ENCODE data around the gene POTEC.
"Not testable (repeated sequence)": the region's sequence is repeated elsewhere in the genome, so short reads cannot be mapped to it uniquely, and the experiment has no call there.

The POTEC gene

DNA sequence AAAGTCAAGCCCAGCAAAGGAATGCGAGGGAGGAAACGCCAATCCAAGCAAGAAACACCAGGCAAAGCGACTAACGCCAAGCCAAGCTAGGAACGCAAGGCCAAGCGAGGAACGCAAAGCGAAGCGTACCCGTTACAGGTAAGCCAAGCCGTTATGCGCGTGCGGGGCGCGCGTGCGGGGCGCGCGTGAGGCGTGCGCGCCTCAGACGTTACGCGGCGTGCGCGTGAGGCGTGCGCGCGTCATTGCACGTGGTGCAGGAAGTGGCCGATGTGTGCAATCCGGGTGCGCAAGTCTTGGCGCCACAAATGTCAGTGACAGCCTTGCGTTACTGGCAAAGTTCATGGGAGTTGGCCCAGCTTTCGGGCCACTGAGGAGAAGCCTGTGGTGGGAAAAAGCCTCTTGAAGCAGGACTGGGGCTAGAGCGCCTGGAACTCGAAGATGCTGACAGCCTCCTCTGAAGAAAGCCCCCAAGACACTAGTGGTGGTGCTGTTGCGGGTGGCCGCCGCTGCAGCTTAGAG is at the start of gene POTEC:
Gene POTEC (minus strand): TSS at position 155 of the 519 bp plus-strand sequence. CDS start 454 bp downstream, outside the sequence.
- DNase-seq, result not testable (repeated sequence)

DNA sequence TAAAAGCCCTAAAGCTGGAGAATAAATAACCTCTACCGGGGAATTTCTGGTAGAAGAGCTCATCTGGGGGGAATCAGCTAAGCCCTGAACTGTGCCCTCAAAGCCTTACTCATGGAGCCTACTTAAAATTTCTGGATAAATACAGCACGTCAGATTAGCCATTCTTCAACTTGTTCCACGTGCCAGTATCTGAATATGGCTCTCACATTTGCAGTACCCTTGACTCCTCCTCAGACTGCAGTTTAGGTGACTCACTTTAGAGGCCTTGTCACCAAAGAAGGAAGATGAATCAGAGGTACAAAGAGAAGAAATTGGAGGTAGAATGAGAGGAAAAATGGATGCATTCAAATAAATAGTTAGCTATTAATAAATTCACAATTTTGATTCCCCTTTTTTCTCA is 34.6 kb upstream of the POTEC start:
- no peak for DNase-seq

DNA sequence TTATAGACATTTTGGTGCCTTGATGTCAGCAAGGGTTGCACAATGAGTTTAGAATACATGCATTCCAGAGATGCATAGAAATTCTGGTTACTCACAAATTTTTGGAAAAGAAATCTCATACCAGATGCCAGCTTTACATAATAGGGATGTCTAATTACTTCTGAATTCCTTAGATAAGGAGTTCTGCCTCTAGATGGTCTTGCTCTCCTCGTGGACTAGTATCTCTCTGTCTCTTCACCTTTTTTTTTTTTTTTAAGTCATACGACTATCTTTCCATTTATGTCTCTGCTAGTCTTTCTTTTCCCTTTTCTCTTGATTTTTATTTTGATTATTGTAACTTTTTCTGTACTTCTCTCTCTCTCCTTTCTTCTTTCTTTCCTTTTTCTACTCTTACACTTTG is 16.1 kb upstream of the POTEC start:
- not testable (repeated sequence) for DNase-seq

DNA sequence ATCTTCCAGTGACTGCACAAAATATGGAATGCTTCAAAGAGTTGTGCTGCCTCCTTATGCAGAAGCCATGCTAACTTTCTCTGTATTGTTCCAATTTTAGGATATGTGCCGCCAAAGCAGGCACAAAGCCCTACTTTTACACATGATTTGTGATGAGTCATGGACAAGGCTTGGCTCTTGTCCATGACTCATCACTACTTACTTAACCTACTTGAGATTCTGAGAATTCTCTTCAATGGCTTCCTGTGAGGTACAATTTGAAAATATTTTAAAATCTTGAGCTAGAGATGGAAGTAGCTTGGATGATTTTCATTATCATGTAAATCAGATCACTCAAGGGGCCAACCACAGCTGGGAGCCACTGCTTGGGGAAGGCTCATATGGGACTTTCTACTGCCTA is 11.7 kb downstream of the POTEC start:
- not testable (repeated sequence) for DNase-seq

DNA sequence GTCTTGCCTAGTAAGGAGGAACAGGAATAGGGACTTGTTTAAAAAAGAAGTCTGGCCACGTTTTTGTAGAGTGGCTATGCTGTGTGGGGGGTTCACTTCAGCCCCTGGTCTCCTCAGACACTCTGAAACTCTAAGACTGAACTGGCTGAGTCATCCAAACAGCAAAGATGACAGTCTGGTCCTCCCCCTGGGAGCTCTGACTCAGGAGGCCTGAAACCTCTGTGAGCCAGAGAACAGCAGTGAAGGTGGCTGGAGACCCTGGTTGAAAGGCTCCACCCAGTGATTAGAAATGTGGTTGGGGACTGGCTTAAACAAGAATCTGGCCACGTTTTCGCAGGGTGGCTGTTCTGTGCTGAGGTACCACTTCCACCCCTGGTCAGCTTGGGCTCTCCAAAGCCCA is 32.7 kb downstream of the POTEC start:
- DNase-seq, result not testable (repeated sequence)

DNA sequence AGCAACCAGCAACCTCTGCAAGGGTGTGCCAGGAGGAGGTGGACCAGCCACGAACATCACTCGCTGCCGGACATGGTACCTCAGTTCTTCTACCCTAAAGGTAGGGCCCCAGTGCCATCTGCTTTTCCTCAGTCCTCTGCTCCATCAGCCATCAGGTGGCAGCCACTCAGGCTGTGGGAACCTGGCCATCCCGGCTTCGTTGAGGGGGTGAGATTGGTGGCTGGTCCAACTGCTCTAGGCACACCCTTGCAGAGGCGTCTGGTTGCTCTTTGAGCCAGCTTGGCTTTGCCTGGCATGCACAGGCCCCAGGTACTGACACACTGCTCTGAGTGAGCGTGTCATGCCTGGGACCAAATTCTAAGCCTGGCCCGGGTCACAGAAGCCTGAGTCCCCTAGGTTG is 39.7 kb downstream of the POTEC start:
- DNase-seq, result not testable (repeated sequence)

DNA sequence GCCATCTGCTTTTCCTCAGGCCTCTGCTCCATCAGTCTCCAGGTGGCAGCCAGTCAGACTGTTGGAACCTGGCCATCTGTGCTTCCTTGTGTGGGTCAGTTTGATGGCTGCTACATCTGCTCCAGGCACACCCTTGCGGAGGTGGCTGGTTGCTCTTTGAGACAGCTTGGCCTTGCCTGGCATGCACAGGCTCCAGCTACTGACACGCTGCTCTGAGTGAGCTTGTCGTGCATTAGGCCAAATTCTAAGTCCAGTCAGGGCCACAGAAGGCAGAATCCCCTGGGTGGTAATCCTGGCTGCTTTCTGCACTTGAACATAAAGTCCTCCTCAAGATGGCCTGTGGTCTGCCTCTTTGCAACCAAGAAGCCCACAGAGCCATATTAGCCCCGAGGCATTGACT is 41.5 kb downstream of the POTEC start:
- not testable (repeated sequence) for DNase-seq

DNA sequence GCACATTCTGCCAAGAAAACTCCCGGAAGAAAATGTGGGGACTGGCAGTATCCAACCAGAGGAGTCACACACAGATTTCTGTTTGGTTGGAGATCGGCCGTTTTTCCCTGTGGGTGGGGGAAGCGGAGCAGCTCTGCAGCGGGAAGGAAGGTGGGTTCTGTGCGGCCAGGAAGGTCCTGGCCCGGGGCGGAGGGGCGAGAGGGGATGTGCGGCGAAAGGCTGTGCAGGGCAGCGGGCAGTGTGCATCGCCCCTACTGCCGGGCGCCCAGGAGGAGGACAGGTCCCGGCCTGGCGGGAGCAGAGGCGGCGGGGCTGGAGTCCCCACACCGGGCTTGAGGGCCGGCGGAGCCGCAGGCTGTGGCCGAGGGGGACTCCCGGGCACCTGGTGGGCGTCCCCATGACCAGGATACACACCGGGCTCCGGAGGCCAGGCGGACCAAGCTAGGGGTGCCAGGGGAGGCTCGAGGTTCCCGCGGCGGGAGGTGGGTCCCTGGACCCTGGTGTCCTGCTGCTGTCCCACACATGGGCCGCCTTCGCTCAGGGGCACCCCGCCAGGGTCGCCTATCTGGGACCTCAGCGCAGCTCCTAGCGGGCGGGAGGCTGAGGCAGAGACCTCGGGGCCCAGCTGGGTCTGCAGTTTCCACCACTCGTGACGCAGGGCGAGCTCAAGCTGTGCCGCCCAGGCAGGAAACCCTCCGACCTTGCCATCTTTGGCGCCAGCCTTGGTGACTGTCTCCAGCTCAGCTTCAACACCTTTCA is 54.0 kb downstream of the POTEC start:
- DNase-seq, result not testable (repeated sequence)

DNA sequence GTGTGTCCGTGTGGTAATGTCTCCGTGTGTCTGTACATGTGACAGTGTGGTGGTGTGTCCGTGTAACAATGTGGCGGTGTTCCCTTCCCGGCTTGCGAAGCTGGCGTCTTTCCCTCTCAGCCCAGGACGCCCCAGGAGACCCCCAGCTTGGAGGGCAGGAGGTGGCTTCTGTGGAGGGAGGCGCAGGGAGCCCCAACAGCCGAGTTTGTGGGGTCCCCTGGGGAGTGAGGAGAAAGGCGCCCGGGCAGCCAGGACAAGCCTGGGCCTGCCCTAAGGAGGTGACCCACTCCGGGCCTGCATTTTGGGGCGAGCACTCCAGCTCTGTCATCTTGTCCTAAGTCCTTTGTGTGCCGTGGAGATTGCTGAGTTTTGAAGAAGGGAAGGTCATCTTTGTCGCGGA is 54.6 kb downstream of the POTEC start:
- DNase-seq, result not testable (repeated sequence)

DNA sequence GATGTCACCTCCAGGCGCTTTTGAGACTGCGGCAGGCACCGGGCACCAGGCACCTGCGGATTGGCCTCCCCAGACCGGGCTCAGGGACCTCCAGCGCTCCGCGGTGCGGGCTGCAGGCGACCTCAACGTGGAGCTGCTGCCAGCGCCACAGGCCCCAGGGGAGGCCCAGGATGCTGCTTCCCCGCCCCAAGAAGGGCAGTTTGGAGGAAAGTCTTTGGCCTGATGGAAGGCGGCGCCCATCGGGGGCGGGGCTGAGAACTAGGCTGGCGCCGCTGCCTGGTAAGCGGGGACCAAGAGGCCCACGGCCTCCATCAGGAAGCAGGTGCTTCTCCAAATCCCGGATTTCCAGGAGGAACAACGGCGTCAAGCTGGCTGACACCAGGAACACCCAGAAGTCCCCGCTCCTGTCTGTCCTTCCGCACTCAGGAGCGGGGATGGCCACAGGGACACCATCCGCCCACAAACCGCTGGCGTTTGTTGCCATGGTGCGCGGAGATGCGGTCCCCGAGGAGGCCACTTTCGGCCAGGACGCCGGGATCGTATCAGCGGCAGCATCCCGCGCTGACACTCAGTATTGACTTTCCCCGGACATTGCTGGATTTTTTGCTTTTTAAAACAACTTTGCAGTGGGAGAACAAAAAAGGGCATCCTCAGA is 56.3 kb downstream of the POTEC start:
- DNase-seq, result not testable (repeated sequence)

DNA sequence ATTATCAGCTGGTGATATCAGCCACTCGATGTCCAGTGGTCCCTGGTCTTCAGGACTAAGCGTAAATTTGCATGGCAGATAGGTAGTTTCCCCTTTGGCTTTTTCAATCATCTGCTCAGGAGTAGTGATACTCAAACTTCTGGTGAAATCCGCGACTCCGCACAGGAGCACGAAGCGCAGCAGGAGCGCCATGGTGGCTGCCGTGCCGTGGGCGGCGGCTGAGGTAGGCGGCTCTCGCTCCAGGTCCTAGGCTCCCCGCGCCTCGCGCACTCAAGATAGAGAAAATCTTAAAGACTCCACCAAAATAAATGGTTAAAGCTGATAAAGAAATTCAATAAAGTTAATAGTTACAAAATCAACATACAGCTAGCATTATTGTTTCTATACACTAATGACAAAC is 64.3 kb downstream of the POTEC start:
- not testable (repeated sequence) for DNase-seq

DNA sequence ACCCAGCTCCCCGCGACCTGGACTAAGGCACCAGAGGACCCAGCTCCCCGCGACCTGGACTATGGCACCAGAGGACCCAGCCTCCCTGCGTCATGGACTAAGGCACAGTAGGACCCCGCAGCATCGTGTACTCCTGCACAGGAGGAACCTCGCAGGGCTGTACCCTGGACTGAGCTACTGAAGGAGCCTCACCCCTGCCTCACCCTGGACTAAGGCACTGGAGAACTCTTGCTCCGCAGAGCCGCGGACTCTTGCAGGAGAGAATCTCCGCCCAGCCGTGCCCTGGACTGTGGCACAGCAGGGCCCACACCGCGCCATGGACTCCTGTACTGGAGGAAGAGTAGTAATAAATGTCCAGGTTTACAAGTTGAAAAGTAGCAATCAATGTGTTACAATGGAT is 67.9 kb downstream of the POTEC start:
- not testable (repeated sequence) for DNase-seq

DNA sequence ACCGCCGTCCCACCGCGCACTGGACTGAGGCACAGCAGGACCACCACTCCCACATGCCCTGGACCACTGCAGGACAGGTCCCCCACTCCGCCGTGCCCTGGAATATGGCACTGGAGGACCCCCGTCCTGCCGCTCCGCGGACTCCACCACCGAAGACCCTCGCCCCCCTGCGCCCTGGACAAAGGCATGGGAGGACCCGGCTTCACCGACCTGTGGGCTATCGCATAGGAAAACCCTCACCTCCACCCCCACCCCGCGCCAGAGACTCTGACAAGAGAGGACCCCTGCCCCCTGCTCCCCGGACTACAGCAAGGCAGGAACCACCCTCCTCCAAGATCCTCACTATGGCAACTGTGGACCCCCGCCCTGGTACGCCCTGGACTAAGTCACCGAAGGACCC is 68.6 kb downstream of the POTEC start:
- not testable (repeated sequence) for DNase-seq

DNA sequence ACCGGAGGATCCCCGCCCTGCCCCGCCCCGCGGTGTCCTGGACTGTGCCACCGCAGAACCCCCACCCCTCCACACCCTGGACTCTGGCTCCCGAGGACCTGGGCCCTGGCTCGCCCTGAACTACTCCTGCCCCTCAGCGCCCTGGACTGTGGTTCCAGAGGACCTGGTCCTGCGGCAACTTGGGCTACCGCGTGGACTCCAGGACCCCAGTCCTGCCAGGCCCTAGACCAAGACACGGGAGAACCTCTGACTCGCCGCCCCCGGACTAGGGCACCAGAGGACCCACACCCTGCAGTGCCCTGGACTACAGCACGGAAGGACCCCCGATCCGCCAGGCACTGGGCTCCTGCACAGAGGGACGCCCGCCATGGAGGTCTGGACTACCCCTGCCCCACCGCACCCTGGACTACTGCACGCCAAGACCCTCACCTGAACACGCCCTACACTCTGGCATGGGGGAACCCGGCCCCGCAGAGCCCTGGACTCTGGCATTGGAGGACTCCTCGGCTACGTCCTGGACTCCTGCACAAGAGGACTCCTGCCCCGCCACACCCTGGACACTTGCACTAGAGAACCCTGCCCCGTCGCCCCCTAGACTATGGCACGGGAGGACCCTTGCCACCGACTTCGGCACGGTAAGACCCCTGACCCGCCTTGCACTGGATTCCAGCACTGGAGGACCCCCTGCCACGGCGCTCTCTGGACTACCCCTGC is 69.2 kb downstream of the POTEC start:
- not testable (repeated sequence) for DNase-seq

DNA sequence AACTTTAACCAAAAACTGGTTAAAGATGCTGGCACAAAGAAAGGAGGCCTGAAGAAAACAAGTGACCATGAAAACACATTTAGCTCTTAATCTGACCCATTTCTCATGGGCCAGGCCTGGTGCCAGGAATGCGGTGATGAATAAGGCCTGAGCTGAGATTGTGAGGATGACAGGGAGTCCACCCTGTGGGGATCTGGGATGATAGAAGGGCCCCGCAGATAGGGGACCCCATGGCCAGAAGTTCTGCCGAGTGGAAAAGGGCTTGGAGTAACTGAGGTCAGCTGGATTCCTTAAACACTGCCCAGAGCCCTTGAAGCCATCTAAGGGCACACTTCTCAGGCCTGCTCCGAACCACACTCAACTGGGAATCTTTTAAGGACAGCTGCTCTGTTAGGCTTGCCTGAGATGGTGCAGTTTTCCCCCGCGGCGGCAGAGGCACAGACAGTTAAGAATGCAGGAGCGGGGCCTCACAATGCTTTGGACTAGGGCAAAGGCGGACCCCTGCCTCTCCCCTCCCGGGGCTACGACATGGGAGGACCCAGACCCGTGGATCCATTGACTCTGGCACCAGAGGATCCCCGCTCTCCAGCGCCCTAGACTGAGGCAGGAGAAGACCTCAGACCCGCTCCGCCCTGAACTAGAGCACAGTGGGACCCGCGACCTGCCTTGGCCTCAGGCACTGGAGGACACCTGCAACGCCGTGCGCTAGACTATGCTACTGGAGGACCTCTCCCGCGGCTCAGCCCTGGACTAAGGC is 70.0 kb downstream of the POTEC start:
- not testable (repeated sequence) for DNase-seq

DNA sequence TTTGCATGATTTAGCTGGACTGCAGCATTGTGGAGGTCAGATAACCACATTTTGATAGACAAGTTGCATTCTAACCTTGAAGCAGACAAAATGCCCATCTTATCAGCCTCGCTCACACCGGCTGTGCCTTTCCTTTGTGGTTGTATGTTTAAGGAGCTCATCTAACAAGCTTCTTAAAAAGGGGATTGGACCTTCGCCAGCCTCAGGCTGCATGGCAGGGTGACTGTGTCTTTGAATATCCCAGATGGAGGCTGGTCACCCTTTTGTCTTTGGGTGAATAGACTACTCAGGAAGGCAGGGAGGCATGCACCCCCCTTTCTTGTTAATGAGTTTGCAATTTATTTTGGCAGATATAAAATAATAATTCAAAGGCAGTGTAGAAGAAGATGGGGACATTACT is 72.1 kb downstream of the POTEC start:
- DNase-seq, result not testable (repeated sequence)

DNA sequence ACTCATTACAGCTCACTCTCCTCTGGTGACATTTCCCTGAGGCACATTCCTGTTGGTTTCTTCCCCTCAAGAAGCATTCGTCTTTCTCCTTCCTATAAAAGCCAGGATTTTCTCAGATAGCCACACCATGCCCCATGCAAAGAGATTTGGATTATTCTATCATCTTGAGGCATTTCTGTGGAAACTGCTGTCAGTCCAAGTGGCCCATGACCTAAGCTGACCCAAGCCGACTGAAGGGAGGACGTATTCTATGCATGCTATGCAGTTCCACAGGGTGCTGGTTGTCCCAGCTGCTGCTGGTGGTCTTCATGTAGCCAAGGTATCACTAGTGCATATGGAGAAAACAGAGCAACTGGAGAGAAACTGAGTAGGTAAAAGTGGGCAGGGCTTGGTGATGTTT is 73.0 kb downstream of the POTEC start:
- DNase-seq, result not testable (repeated sequence)

DNA sequence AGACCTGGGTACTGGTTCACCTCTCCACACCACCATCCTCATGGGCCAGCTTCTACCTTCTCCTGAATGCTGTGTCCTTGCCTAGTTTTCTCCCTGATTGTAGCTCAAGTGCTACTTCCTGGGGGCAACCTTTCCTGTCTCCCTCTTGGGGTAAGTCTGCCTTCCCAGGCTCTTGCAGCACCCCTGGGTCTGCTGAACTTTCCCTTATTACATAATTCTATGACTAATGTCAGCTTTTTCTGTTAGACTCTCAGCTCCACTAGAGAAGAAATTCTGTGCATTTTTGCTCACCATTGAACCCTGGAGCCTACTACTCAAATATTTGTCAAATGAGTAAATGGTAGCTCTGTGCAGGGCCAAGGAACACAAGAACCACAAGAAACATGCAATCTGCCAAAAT is 73.4 kb downstream of the POTEC start:
- DNase-seq, result not testable (repeated sequence)

DNA sequence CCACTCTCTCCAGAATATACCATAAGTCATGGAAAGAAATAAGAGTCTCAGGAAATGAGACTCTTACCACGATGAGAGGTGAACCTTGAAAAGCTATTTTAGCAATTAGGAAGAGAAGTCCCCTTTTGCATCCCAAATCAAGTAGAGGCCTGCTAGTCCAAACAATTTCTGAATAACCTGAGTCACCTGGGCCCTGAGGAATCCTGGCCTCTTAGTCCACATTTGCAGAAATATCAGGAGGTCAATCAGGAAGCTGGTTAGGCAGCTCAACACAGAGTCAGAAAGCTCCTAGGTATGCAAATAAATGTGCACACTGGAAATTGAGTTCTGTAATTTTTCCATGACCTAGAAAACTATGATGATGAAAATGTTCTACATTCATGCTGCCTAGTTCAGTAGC is 77.4 kb downstream of the POTEC start:
- DNase-seq, result not testable (repeated sequence)
